Activated CD4-positive, alpha-beta T cell treated with anti-CD3 and anti-CD28 coated beads, Interleukin-2, amount 50 U/mL, for 24 hours (primary cell): ENCODE measurements around the gene OR5H2.
"Not testable (repeated sequence)": the region's sequence is repeated elsewhere in the genome, so short reads cannot be mapped to it uniquely, and the experiment has no call there.

ENCODE experiments used
- DNase-seq, 2 donors: peaks; one replicate each; pipeline ENCODE4 v3.0.0-alpha.2; 2020; ENCODE audit warnings: low read depth in 1 of 2, low spot score in 1 of 2

OR5H2 gene

GRCh38 chr3:98282205-98282604 is at the start of gene OR5H2:
Gene OR5H2 (plus strand): TSS chr3:98282505. CDS start chr3:98282903, 398 bp downstream.
- DNase-seq = no peak

GRCh38 chr3:98233468-98233867 is 48.8 kb upstream of the OR5H2 start:
- no peak for DNase-seq

GRCh38 chr3:98240131-98240530 is 42.2 kb upstream of the OR5H2 start:
- no peak for DNase-seq

GRCh38 chr3:98242155-98242554 is 40.1 kb upstream of the OR5H2 start:
- DNase-seq = no peak

- DNase-seq = no peak
Observed at GRCh38 chr3:98243843-98244242, 38.5 kb upstream of the OR5H2 start.

GRCh38 chr3:98246142-98246541 is 36.2 kb upstream of the OR5H2 start:
- DNase-seq = no peak

GRCh38 chr3:98256026-98256425 is 26.3 kb upstream of the OR5H2 start:
- not testable (repeated sequence) for DNase-seq

GRCh38 chr3:98259707-98260106 is 22.6 kb upstream of the OR5H2 start:
- no peak for DNase-seq

- DNase-seq = no peak
Observed at GRCh38 chr3:98262046-98262445, 20.3 kb upstream of the OR5H2 start.

- no peak for DNase-seq
Observed at GRCh38 chr3:98263944-98264343, 18.4 kb upstream of the OR5H2 start, which contains the start of gene OR5H6. Gene OR5H6 (plus strand): TSS chr3:98264244. CDS start chr3:98264333, 89 bp downstream.

GRCh38 chr3:98269846-98270245 is 12.5 kb upstream of the OR5H2 start:
- DNase-seq = no peak

GRCh38 chr3:98272126-98272525 is 10.2 kb upstream of the OR5H2 start:
- DNase-seq = no peak

GRCh38 chr3:98274914-98275313 is 7.4 kb upstream of the OR5H2 start:
- no peak for DNase-seq

- DNase-seq = no peak
Observed at GRCh38 chr3:98290916-98291315, 8.6 kb downstream of the OR5H2 start.

- no peak for DNase-seq
Observed at GRCh38 chr3:98291332-98291957, 9.1 kb downstream of the OR5H2 start.

- DNase-seq = no peak
Observed at GRCh38 chr3:98322101-98322500, 39.8 kb downstream of the OR5H2 start.

GRCh38 chr3:98322686-98323085 is 40.4 kb downstream of the OR5H2 start:
- DNase-seq = no peak

GRCh38 chr3:98323425-98323824 is 41.1 kb downstream of the OR5H2 start:
- DNase-seq = no peak

- no peak for DNase-seq
Observed at GRCh38 chr3:98325055-98325454, 42.8 kb downstream of the OR5H2 start.

GRCh38 chr3:98326105-98326893 is 44.0 kb downstream of the OR5H2 start:
- no peak for DNase-seq

- DNase-seq = no peak
Observed at GRCh38 chr3:98326945-98327344, 44.6 kb downstream of the OR5H2 start.

- no peak for DNase-seq
Observed at GRCh38 chr3:98328933-98329332, 46.6 kb downstream of the OR5H2 start.
